Stimulated activated CD4-positive, alpha-beta T cell treated with anti-CD3 and anti-CD28 coated beads, Interleukin-4, amount 100 ng/mL, for 24 hours (primary cell): Measurements from ENCODE around the gene GRID1.
"Not testable (repeated sequence)": the region's sequence is repeated elsewhere in the genome, so short reads cannot be mapped to it uniquely, and the experiment has no call there.

ENCODE experiments used
- DNase-seq: peaks from one replicate; pipeline ENCODE4 v3.0.0-alpha.2; 2020

Gene GRID1

DNA sequence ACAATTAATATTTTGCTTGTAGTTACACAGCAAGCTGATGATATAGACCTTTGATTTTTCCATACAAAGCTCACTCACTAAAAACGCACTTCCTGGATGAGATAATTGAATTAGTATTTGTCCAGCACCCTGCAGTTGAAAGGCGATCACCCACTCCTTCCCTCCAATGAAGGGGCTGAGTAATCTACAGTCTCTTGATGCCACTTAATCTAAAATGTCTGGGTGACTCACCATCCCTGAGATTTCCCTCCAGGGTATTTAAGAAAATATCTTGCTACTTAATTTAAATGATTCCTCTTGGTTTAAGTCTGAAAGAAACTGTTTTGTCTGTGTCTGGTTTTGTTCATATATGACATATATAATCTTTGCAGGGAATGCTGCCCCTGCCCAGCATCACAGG, 515.3 kb downstream of the GRID1 start:
- DNase-seq: no peak

DNA sequence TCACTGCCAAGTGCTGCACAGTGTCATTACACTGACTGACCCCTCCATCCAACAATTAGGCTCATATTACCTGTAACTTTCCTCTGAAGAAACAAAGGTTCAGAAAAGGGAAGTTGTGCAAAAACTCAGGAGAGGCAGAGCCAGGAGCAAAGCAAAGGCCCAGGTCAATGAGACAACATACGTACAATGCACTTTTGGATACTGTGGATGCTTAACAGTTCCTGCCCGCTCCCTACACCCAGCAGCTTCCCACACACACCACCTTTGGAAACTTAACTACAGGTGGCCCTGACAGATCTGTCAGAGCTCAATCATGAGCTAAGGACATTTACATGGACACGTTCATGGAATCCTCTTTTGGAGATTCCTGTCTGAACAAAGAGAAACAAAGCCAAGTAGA, 515.9 kb downstream of the GRID1 start:
- DNase-seq: no peak

GRCh38 chr10:85849315-85849714, 517.3 kb downstream of the GRID1 start:
- no peak for DNase-seq

DNA sequence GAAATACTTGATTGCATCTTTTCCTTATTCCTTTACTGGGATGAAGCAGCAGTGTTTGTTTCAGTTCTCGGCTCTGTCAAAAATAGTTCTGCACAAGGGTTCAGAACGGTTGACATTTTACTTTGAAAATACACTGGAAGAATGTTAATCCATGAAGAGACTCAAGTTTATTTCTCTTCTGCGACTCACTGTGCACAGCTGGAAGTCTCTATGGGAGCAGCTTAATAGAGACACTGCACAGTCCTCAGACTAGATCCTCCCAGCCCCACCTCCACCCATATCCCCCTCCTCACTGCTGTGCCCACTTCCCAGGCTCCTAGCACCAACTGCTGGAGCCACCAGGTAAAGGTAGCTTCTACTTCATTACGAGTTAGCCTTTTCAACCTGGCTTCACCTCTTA, 517.8 kb downstream of the GRID1 start:
- DNase-seq: no peak

- DNase-seq: no peak
Measured at GRCh38 chr10:85847085-85847484, 519.5 kb downstream of the GRID1 start.

- DNase-seq: not testable (repeated sequence)
Measured at GRCh38 chr10:85838660-85839059, 527.9 kb downstream of the GRID1 start.

DNA sequence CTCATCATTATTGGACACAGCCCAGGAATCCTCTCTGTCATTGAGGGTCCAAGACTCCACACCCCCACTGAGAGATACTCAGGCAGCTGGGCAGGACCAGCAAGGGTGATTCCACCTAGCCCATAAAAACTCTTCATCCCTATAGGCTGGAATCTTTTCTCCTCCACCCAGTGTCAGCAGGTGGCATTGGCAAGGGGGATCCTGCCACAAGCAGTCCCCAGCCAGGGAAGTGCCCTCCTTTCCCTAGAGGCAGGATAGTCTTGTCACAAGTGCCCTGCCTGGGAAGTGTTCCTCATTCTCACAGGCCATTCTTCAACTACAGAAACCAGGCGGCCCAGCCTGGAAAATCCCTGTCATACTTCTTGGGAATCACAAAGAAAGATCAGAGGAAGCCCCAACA, 533.6 kb downstream of the GRID1 start:
- no peak for DNase-seq

DNA sequence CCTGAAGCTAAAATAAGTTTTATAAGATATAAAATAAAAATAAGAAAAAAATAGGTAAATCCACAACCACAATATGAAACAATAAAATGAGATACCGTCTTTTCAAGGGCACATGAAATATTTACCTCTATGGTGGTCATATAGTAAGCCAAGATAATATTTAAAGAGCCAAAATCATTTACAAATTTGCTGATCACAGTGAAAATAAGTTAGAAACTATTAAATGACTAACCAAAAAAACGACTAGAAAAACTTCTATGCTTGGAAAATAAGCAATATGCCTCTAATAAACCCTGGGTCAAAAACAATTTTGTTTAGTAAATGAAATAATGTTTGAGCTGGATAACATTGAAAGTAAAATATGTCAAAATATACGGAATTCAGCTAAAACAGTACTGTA, 535.2 kb downstream of the GRID1 start:
- DNase-seq: no peak

- DNase-seq: no peak
Measured at GRCh38 chr10:85826377-85826776, 540.2 kb downstream of the GRID1 start.

- DNase-seq: no peak
Measured at GRCh38 chr10:85811405-85811804, 555.2 kb downstream of the GRID1 start.

DNA sequence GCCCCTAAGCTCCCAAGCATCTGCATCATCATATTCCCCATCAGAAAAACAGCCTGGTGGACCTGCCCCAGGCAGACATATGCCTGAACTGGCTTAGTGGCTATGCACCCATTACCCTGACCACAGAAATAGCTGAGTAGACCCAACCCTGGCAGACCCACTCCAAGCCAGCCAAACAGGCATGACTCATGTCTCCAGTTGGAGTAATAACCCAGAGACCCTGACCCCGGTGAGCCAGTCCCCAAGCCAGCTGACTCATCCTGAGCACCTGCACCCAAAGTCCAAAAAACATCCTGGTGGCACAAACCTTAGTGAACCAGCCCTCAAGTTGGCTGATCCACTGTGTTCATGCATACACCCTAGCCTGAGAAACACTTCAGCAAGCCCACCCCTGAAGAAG, 555.9 kb downstream of the GRID1 start:
- no peak for DNase-seq

DNA sequence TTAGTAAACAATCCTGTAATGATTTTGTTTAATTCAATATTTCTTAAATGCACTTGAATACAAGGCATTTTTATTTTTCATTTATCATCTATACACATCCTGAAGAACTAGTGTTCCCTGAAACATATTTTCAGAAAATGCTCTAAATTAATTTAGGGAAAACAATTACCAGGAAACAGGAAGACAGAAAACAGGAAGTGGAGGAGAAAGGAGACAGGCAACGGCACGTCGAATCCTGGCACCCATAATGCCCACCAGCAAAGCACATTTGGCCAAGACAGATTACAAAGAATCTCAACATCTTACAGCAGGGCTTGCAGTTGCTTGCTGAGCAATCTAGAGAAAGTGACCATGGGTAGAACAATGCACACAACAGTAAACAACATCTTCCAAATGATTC, 571.1 kb downstream of the GRID1 start:
- no peak for DNase-seq

DNA sequence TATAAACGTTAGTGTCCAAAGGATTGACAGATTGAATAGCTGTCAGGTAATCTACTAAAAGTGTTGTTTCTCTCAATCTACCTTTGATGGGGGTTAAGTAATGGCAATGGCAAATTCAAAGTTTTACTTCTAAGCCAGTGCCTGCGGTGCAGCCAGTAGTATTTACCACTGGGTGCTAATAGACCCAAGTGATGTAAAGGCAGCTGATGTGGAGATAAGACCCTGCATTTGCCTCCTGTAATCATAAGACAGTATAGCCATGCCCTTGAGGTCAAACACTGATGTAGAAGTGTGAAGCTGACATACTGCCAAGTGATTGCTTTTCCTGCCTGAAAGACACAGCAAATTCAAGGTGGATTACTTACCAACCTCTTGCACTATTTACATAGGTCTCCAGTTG, 572.0 kb downstream of the GRID1 start:
- DNase-seq: no peak

DNA sequence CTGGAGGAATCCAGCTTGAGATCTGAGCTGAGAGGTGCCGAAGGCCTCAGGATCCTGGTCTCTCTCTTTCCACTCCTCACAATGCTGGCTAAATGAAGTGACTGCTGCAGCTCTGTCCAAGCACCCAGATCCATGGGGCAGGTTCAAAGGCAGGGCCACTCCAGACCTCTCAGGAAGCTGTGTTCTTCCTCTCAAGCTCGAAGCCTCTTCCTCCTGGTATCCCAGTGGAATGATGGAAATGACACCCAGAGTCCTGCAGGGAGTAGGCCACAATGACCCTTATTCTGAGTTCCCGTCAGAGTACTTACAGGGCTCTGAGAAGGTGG, 574.1 kb downstream of the GRID1 start:
- DNase-seq: no peak

- DNase-seq: no peak
Measured at GRCh38 chr10:85791818-85792532, 574.6 kb downstream of the GRID1 start.

DNA sequence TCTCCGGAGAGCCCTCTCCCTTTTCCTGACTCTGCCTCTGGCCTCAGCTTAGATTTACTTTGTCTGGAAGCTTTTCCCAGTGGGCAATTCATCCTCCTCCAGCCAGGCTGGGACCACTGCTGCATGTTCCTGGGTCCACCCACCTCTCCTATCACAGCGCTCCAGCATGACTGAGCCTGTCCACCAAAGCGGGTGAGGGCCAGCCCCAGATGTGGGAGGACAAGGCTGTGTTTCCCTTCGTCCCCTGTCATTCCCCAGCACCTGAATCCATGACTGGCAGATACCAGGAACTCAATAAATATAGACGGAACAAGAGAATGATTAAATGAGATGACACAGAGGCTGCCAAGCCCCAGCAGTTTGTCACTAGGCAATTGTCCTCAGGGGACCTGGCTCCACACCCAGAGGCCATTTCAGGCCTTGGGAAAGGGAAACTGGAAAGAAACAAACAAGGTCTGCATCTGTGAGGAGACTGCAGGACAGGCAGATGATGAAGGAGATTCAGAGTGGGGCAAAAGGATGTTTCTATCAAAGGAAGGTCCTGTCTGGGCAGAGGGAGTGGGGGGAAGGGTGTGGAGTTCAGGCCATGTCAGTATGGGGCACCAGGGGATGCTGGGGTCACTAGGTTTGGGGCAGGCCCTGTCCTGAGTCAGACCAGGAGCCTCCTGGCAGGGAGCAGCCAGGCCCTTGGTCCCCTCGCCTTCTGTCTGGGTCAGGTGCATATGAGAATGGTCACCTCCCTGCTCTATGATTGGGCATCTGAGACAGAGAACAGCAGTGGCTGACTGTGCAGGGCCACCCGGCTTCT, 576.4 kb downstream of the GRID1 start:
- no peak for DNase-seq

GRCh38 chr10:85789125-85789524, 577.5 kb downstream of the GRID1 start:
- DNase-seq: no peak

DNA sequence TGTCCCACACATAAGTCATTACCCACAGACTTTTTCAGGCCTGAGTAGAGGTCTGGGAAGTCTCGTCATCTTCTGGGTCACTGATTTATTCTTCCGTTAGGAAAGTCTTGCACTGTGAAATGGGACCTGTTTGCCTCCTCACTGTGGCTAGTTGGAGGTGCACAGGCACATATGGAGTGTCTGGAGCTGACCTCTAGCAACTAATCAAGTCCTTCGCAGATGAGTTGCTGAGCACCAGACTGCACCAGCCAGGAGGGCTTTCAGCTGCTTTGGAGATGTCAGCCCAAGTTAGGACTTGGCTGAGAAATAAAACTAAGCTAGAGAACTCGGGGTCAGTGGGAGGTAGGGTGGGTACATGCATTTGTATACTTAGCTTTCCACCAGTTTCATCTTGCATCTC, 578.0 kb downstream of the GRID1 start:
- DNase-seq: no peak

GRCh38 chr10:85787881-85788280, 578.7 kb downstream of the GRID1 start:
- DNase-seq: no peak

- DNase-seq: no peak
Measured at GRCh38 chr10:85787393-85787792, 579.2 kb downstream of the GRID1 start.

DNA sequence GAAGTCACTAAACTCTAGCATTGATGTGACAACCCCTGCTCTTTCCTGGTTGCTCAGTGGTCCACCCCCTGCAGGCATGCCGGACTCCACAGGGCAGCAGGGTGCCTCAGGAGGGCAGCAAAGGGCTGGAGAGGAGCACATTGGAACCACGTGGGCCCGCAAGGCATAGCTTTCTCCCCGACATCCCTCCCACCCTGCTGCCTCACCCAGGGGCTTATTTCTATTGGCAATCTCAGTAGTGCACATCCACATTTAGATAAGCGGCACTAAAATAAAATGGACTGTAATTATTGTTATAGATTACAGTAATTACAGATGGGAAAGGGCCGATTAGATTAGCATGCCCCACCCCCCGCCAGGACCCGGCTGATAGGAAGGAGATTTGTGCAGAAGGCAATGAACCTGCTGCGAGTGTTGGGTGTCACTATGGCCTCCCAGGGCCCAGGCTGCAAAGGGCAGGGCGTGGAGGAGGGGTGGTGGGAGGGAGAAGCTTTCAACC, 580.1 kb downstream of the GRID1 start:
- DNase-seq: no peak

DNA sequence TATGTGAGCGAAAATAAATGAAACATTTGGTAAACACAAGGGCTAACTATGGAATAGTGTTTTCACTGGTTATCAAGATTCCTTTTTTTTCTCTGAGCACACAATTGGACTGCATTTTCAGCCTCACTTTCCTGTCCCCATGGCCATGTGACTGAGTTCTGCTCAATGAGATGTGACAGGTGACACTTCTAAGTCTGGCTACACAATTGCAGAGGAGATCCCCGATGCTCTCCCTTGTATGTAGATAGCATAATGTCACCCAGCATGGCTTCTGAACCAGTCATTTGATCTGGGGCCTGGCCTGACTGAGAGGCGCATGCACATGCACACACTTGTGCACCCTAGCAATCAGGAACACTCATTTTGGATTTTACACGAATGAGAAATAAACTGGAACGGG, 581.8 kb downstream of the GRID1 start:
- DNase-seq: no peak

DNA sequence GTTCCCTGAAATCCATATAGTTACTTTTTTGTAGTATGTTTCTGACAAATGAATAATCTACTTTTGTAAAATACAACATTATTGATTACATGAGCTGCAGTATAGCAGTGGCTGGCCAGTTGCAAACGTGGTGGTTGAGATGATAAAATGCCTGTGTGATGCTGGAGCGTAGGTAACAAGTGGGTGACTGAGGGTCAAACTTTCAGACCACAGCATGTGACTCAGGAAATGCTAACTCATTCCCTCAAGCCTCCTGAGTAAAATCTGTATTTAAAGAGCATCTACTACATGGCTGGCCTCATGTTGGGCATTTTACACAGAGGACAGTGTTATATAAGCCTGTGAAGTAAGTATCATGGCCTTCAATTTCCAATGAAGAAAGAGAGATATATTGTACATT, 585.2 kb downstream of the GRID1 start:
- DNase-seq: no peak

- no peak for DNase-seq
Measured at GRCh38 chr10:85778074-85778473, 588.5 kb downstream of the GRID1 start.

GRCh38 chr10:85767891-85768290, 598.7 kb downstream of the GRID1 start:
- DNase-seq: no peak
